Small intestine (tissue), 16 donors: ENCODE measurements around the gene PNPO. TPM values are rescaled to one million over a fixed set of nuclear protein-coding genes. Genes with fewer than 3 reads are reported as not detected.

Source experiments
- DNase-seq, 2 donors: peaks; one replicate each; pipeline versions ENCODE4 v3.0.0 to v3.0.0-alpha.2; 2013
- FAIRE-seq: peaks from 2 replicates; lab custom pipeline; 2012; peaks lifted over from hg19 to GRCh38; lab: Jason Lieb, UNC
- H3K27ac ChIP-seq, 3 donors: one replicate each; pipeline ENCODE4 v1.5.1; 2013; ENCODE audit warnings: low read length in 2 of 3, mild to moderate bottlenecking in 2 of 3, control low read depth in 1 of 3, inconsistent platforms in 1 of 3, low read depth in 1 of 3, moderate library complexity in 1 of 3
- H3K27me3 ChIP-seq, 3 donors: one replicate each; pipeline ENCODE4 v1.6.1; 2013; ENCODE audit warnings: low read length in 3 of 3, inconsistent platforms in 1 of 3; ENCODE audit not compliant: control insufficient read depth in 3 of 3, insufficient read depth in 3 of 3
- H3K36me3 ChIP-seq, 3 donors: one replicate each; pipeline ENCODE4 v1.6.1; 2013; ENCODE audit warnings: low read length in 3 of 3, inconsistent platforms in 1 of 3, low read depth in 1 of 3, mild to moderate bottlenecking in 1 of 3, moderate library complexity in 1 of 3; ENCODE audit not compliant: control insufficient read depth in 3 of 3, insufficient read depth in 2 of 3
- H3K4me1 ChIP-seq, 3 donors: one replicate each; pipeline ENCODE4 v1.6.1; 2013; ENCODE audit warnings: low read length in 2 of 3, inconsistent platforms in 1 of 3, low read depth in 1 of 3, mild to moderate bottlenecking in 1 of 3, moderate library complexity in 1 of 3; ENCODE audit not compliant: control insufficient read depth in 3 of 3, insufficient read depth in 2 of 3
- H3K4me3 ChIP-seq, 3 donors: one replicate each; pipeline ENCODE4 v1.5.1; 2013; ENCODE audit warnings: low read length in 3 of 3, control low read depth in 1 of 3, inconsistent platforms in 1 of 3, low read depth in 1 of 3, mild to moderate bottlenecking in 1 of 3, moderate library complexity in 1 of 3
- H3K9me3 ChIP-seq, 2 donors: one replicate each; pipeline ENCODE4 v1.6.1; 2013; ENCODE audit warnings: low read depth in 1 of 2, low read length in 1 of 2; ENCODE audit not compliant: control insufficient read depth in 2 of 2, insufficient read depth in 1 of 2
- WGBS, 3 donors: extraction: QIAGEN DNeasy Blood & Tissue Kit; methylation state at CpG; one replicate each; pipeline ENCODE4 v1.1.7; 2013; 5-methylcytosine and 5-hydroxymethylcytosine counted together
- long read RNA-seq, 10 donors: transcript quantifications; one replicate each; lab custom pipeline, GENCODE V29; 2026
- polyA plus RNA-seq, 4 donors: library from polyadenylated mRNA; stranded (reverse) in 3 of 4; unstranded in 1 of 4; fragments of 200-250 nt in 3 of 4; fragments of 120-200 nt in 1 of 4; gene quantifications; one replicate each; pipeline versions ENCODE4 v1.2.1 to v1.2.3, GENCODE V29; 2013
- donor health status: healthy with polysubstance abuse.
- donor health status: control.
- donor health status: control.
- donor health status: Bipolar disorder and iron deficiency.
- donor health status: healthy.

Gene PNPO
- polyA plus RNA-seq = 10 to 100 TPM; 10.8 to 49.1 (median 19.1) TPM
- long read RNA-seq, donor 1 = 0 reads
- long read RNA-seq, donor 2, partial matches to known transcripts = 0 of 4 reads
- long read RNA-seq, donor 2, other reads (novel, unspliced or antisense) = 0 of 4 reads
- long read RNA-seq, donor 3, partial matches to known transcripts = 0 of 3 reads
- long read RNA-seq, donor 3, other reads (novel, unspliced or antisense) = 0 of 3 reads
- long read RNA-seq, donor 4, partial matches to known transcripts = 0 of 2 reads
- long read RNA-seq, donor 4, other reads (novel, unspliced or antisense) = 0 of 2 reads
- long read RNA-seq, donor 5, partial matches to known transcripts = 0 of 2 reads
- long read RNA-seq, donor 5, other reads (novel, unspliced or antisense) = 0 of 2 reads
- long read RNA-seq, donor 6, transcript PNPO-217 (7 exons, 3,465 nt) = major isoform, 9 of 9 reads
- long read RNA-seq, donor 6, partial matches to known transcripts = 0 of 9 reads
- long read RNA-seq, donor 6, other reads (novel, unspliced or antisense) = 0 of 9 reads
- long read RNA-seq, donor 7, partial matches to known transcripts = 0 of 1 reads
- long read RNA-seq, donor 7, other reads (novel, unspliced or antisense) = 0 of 1 reads
- long read RNA-seq, donor 8 = 0 reads
- long read RNA-seq, donor 9, partial matches to known transcripts = 0 of 2 reads
- long read RNA-seq, donor 9, other reads (novel, unspliced or antisense) = 0 of 2 reads
- long read RNA-seq, donor 10, transcript PNPO-217 (7 exons, 3,465 nt) = major isoform, 13 of 15 reads
- long read RNA-seq, donor 10, partial matches to known transcripts = 0 of 15 reads
- long read RNA-seq, donor 10, other reads (novel, unspliced or antisense) = 0 of 15 reads

GRCh38 chr17:47941246-47942095 is at the start of gene PNPO:
Gene PNPO (plus strand): TSS chr17:47941571. CDS start chr17:47941676, 105 bp downstream.
- DNase-seq = peak; percentile 97 to 100
- peak; percentile 94 for FAIRE-seq
- no peaks in the 10 kb centered on the region for H3K9me3 ChIP-seq
- H3K27ac ChIP-seq = peak within 1 kb of the TSS; percentile 74 to 84 (median 84)
- H3K27me3 ChIP-seq = no peaks in the 10 kb centered on the region
- peak within 1 kb of the TSS; percentile 60 to 79 (median 73) for H3K4me3 ChIP-seq
- WGBS, 3 donors = 0 to 2% (median 1%) methylated on average over 50 of the region's 50 CpGs
- H3K4me1 ChIP-seq = peaks cover 0 to 25% (median 3%) of the 10 kb centered on the region in 3 donors
- H3K36me3 ChIP-seq = peaks cover 0 to 33% (median 0%) of the 10 kb centered on the region in 3 donors

GRCh38 chr17:47894498-47895346 is 46.6 kb upstream of the PNPO start:
- Histone ChIP-seq H3K9me3 (no peaks in the 10 kb centered on the region), H3K27ac (peak overlapping the region; percentile 82 to 91 (median 89)), H3K27me3 (no peaks in the 10 kb centered on the region), H3K4me3 (peak overlapping the region; percentile 47 to 69 (median 67)), H3K4me1 (peaks cover 0 to 11% (median 10%) of the 10 kb centered on the region in 3 donors), H3K36me3 (peaks cover 0 to 6% (median 0%) of the 10 kb centered on the region in 3 donors)
- whole genome bisulfite sequencing, 3 donors = 16 to 30% (median 23%) methylated on average over 11 of the region's 11 CpGs
- DNase-seq = peak; percentile 53 to 70
- no peak for FAIRE-seq

- Histone ChIP-seq H3K27me3 (no peaks in the 10 kb centered on the region), H3K36me3 (peaks cover 0 to 9% (median 0%) of the 10 kb centered on the region in 3 donors), H3K27ac (peak overlapping the region; percentile 82 to 91 (median 89)), H3K9me3 (no peaks in the 10 kb centered on the region), H3K4me3 (peak overlapping the region; percentile 47 to 69 (median 67)), H3K4me1 (peaks cover 0 to 11% (median 7%) of the 10 kb centered on the region in 3 donors)
- 0 to 1% (median 0%) methylated on average over 25 of the region's 25 CpGs for WGBS, 3 donors
- no peak for DNase-seq
- FAIRE-seq = no peak
These were observed 46.0 kb upstream of the PNPO start for GRCh38 chr17:47895347-47895855.

GRCh38 chr17:47895856-47896671 is 45.3 kb upstream of the PNPO start, which contains the start of gene SP2:
Gene SP2 (plus strand): TSS chr17:47896236. CDS start chr17:47896287, 51 bp downstream.
- WGBS, 3 donors = 0 to 1% (median 0%) methylated on average over 43 to 70 of the region's 70 CpGs
- peak; percentile 100 for DNase-seq
- Histone ChIP-seq H3K9me3 (no peaks in the 10 kb centered on the region), H3K4me3 (peak within 1 kb of the TSS; percentile 69 to 91 (median 80)), H3K36me3 (peaks cover 0 to 13% (median 0%) of the 10 kb centered on the region in 3 donors), H3K27me3 (no peaks in the 10 kb centered on the region), H3K4me1 (peaks cover 0 to 11% (median 7%) of the 10 kb centered on the region in 3 donors), H3K27ac (peak within 1 kb of the TSS; percentile 87 to 96 (median 89))
- no peak for FAIRE-seq

- Histone ChIP-seq H3K27me3 (no peaks in the 10 kb centered on the region), H3K9me3 (no peaks in the 10 kb centered on the region), H3K4me3 (peak overlapping the region; percentile 69 to 91 (median 80)), H3K36me3 (peaks cover 0 to 16% (median 0%) of the 10 kb centered on the region in 3 donors), H3K4me1 (peaks cover 0 to 11% (median 7%) of the 10 kb centered on the region in 3 donors), H3K27ac (peak overlapping the region; percentile 65 to 96 (median 85))
- 2% methylated on average over 22 of the region's 22 CpGs for WGBS, 3 donors
- DNase-seq (peak in 1 of 2 donors; percentile 18), FAIRE-seq (no peak)
These were observed 44.5 kb upstream of the PNPO start for GRCh38 chr17:47896672-47897490.

- peaks cover 0 to 16% (median 0%) of the 10 kb centered on the region in 3 donors for H3K36me3 ChIP-seq
- no peaks in the 10 kb centered on the region for H3K27me3 ChIP-seq
- H3K27ac ChIP-seq = peak overlapping the region in 1 of 3 donors; percentile 35
- no peak overlapping the region for H3K4me3 ChIP-seq
- H3K9me3 ChIP-seq = no peaks in the 10 kb centered on the region
- FAIRE-seq = no peak
- WGBS, 3 donors = 73 to 83% (median 79%) methylated on average over 5 of the region's 5 CpGs
- peaks cover 0 to 11% (median 7%) of the 10 kb centered on the region in 3 donors for H3K4me1 ChIP-seq
- DNase-seq = no peak
These were observed 43.8 kb upstream of the PNPO start for GRCh38 chr17:47897561-47897960.
